OCI-LY1 (cell line): ENCODE results near the gene CETP.

Source experiments
- H2AFZ ChIP-seq: fragments of 200-600 bp; sonication (generic), shearing (Covaris generic); 2 replicates; pipeline ENCODE4 v1.6.0; 2014; ENCODE audit warnings: antibody characterized with exemption, mild to moderate bottlenecking, low read length
- H3F3A ChIP-seq: fragments of 200-600 bp; sonication (generic), shearing (Covaris generic); 2 replicates; pipeline ENCODE4 v1.6.0; 2014; ENCODE audit warnings: mild to moderate bottlenecking, antibody characterized with exemption, low read length, moderate library complexity; ENCODE audit not compliant: insufficient read depth
- H3K27ac ChIP-seq: fragments of 200-600 bp; sonication (generic); 2 replicates; pipeline ENCODE4 v1.5.1; 2014; ENCODE audit warnings: low read length, mixed run types, mild to moderate bottlenecking, low read depth; ENCODE audit not compliant: poor library complexity, severe bottlenecking
- H3K27me3 ChIP-seq: fragments of 200-600 bp; sonication (generic); 2 replicates; pipeline ENCODE4 v1.6.0; 2014; ENCODE audit warnings: antibody characterized with exemption, mild to moderate bottlenecking, low read length, moderate library complexity; ENCODE audit not compliant: insufficient read depth
- H3K36me3 ChIP-seq: fragments of 200-600 bp; sonication (generic); 2 replicates; pipeline ENCODE4 v1.6.1; 2014; ENCODE audit warnings: mild to moderate bottlenecking, antibody characterized with exemption, low read length, moderate library complexity, mixed read lengths; ENCODE audit not compliant: insufficient read depth
- H3K4me1 ChIP-seq: fragments of 200-600 bp; sonication (generic); 2 replicates; pipeline ENCODE4 v1.5.1; 2014; ENCODE audit warnings: mild to moderate bottlenecking, low read length, moderate library complexity; ENCODE audit not compliant: insufficient read depth, severe bottlenecking
- H3K4me2 ChIP-seq: fragments of 200-600 bp; sonication (generic), shearing (Covaris generic); 2 replicates; pipeline ENCODE4 v1.6.1; 2014; ENCODE audit warnings: low read length
- H3K4me3 ChIP-seq: fragments of 200-600 bp; sonication (generic); 2 replicates; pipeline ENCODE4 v1.5.1; 2014; ENCODE audit warnings: low read length, low read depth, mild to moderate bottlenecking, mixed read lengths; ENCODE audit not compliant: poor library complexity, severe bottlenecking
- H3K79me2 ChIP-seq: fragments of 200-600 bp; shearing (Covaris generic); 2 replicates; pipeline ENCODE4 v1.6.1; 2016; ENCODE audit warnings: mixed run types, low read length, mixed read lengths; ENCODE audit not compliant: insufficient read depth
- H3K9ac ChIP-seq: fragments of 200-600 bp; sonication (generic), shearing (Covaris generic); 2 replicates; pipeline ENCODE4 v1.6.1; 2014; ENCODE audit warnings: mild to moderate bottlenecking, low read length, mixed read lengths
- H3K9me2 ChIP-seq: fragments of 200-600 bp; sonication (generic), shearing (Covaris generic); 2 replicates; pipeline ENCODE4 v1.6.1; 2014; ENCODE audit warnings: low read depth, mild to moderate bottlenecking, low read length, mixed read lengths
- H3K9me3 ChIP-seq: fragments of 200-600 bp; shearing (Covaris generic); 2 replicates; pipeline ENCODE4 v1.6.1; 2014; ENCODE audit warnings: low read length, mixed read lengths
- H4K20me1 ChIP-seq: fragments of 200-600 bp; sonication (generic), shearing (Covaris generic); 2 replicates; pipeline ENCODE4 v1.6.0; 2016; ENCODE audit warnings: mild to moderate bottlenecking, low read length; ENCODE audit not compliant: insufficient read depth
- EZH2 ChIP-seq: fragments of 200-600 bp; sonication (generic), shearing (Covaris generic); IDR thresholded peaks from 2 replicates; pipeline ENCODE4 v1.8.0; 2017; ENCODE audit warnings: borderline replicate concordance, mixed run types, mild to moderate bottlenecking, antibody characterized with exemption, low read length, moderate library complexity, mixed read lengths
- TF ChIP-seq, protein P1 (sequence below): fragments of 200-600 bp; sonication (generic), shearing (Covaris generic); IDR thresholded peaks from 2 replicates; pipeline ENCODE4 v1.5.1; 2017; ENCODE audit warnings: mild to moderate bottlenecking, antibody characterized with exemption, low read length, moderate library complexity, mixed read lengths

Gene CETP

DNA sequence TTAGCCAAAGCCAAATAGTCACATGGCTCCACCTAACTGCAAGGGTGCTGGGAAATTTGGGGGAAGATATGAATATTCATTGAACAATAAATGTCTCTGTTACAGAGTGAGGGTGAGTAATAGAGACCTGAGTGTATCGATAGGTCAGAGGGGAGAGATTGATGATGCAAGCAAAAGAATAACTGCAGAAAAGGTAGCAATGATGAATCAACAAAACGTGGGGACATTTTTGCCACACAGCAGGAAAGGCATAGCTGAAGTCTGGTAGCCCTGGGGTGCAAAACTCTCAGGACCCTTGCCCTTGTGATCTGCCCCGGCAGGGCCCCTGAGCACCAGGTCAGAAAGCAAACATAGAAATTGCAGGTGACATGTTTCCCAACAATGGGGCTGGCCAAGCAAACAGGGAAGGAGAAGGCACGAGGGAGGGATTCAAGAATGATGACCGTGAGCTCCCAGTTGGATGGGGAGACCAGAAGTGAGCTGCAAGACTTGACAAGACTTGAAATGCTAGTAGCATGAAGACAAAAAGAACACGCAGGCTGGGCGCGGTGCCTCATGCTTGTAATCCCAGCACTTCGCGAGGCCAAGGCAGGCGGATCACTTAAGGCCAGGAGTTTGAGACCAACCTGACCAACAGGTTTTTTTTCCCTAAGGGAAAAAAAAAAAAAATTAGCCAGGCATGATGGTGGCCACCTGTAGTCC lies 42.5 kb upstream of the CETP start:
- Histone ChIP-seq H4K20me1 (no peaks in the 10 kb centered on the region), H3K27ac (no peak overlapping the region), H3K4me2 (no peak overlapping the region), H3K27me3 (no peaks in the 10 kb centered on the region), H3K9ac (no peak overlapping the region), H3K4me3 (no peak overlapping the region), H3F3A (no peaks in the 10 kb centered on the region), H3K36me3 (no peaks in the 10 kb centered on the region), H2AFZ (no peak overlapping the region), H3K4me1 (peaks cover 39% of the 10 kb centered on the region), H3K9me2 (no peaks in the 10 kb centered on the region), H3K9me3 (no peaks in the 10 kb centered on the region), H3K79me2 (no peaks in the 10 kb centered on the region)
- TF ChIP-seq EZH2: no peak
- TF ChIP-seq, protein P1, sequence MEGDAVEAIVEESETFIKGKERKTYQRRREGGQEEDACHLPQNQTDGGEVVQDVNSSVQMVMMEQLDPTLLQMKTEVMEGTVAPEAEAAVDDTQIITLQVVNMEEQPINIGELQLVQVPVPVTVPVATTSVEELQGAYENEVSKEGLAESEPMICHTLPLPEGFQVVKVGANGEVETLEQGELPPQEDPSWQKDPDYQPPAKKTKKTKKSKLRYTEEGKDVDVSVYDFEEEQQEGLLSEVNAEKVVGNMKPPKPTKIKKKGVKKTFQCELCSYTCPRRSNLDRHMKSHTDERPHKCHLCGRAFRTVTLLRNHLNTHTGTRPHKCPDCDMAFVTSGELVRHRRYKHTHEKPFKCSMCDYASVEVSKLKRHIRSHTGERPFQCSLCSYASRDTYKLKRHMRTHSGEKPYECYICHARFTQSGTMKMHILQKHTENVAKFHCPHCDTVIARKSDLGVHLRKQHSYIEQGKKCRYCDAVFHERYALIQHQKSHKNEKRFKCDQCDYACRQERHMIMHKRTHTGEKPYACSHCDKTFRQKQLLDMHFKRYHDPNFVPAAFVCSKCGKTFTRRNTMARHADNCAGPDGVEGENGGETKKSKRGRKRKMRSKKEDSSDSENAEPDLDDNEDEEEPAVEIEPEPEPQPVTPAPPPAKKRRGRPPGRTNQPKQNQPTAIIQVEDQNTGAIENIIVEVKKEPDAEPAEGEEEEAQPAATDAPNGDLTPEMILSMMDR: no peak

- H3K9ac ChIP-seq: no peak overlapping the region
- H3K4me2 ChIP-seq: no peak overlapping the region
- H3K79me2 ChIP-seq: no peaks in the 10 kb centered on the region
- H3K9me3 ChIP-seq: no peaks in the 10 kb centered on the region
- no peak for TF ChIP-seq EZH2
- TF ChIP-seq, protein P1: no peak
- H3K4me3 ChIP-seq: no peak overlapping the region
- H3K36me3 ChIP-seq: no peaks in the 10 kb centered on the region
- no peak overlapping the region for H3K27ac ChIP-seq
- H4K20me1 ChIP-seq: no peaks in the 10 kb centered on the region
- no peaks in the 10 kb centered on the region for H3K27me3 ChIP-seq
- H2AFZ ChIP-seq: no peak overlapping the region
- H3K9me2 ChIP-seq: no peaks in the 10 kb centered on the region
- no peaks in the 10 kb centered on the region for H3F3A ChIP-seq
- peaks cover 26% of the 10 kb centered on the region for H3K4me1 ChIP-seq
These were observed 40.2 kb upstream of the CETP start for GRCh38 chr16:56921571-56921970.

- no peak overlapping the region for H3K4me2 ChIP-seq
- H3K36me3 ChIP-seq: no peaks in the 10 kb centered on the region
- no peaks in the 10 kb centered on the region for H3K9me3 ChIP-seq
- H3K27ac ChIP-seq: no peak overlapping the region
- TF ChIP-seq, protein P1: no peak
- TF ChIP-seq EZH2: no peak
- no peaks in the 10 kb centered on the region for H3K9me2 ChIP-seq
- no peaks in the 10 kb centered on the region for H3K27me3 ChIP-seq
- no peak overlapping the region for H3K4me3 ChIP-seq
- no peaks in the 10 kb centered on the region for H3K79me2 ChIP-seq
- H4K20me1 ChIP-seq: no peaks in the 10 kb centered on the region
- H3K9ac ChIP-seq: no peak overlapping the region
- peaks cover 22% of the 10 kb centered on the region for H3K4me1 ChIP-seq
- H2AFZ ChIP-seq: no peak overlapping the region
- no peaks in the 10 kb centered on the region for H3F3A ChIP-seq
These were observed 38.2 kb upstream of the CETP start for GRCh38 chr16:56923481-56924091.
